Chondrocyte (in vitro differentiated cells): ENCODE results near the gene GREB1. TPM values are rescaled to one million over a fixed set of nuclear protein-coding genes. Genes with fewer than 3 reads are reported as not detected.

Experiments used
- DNase-seq: peaks from one replicate; pipeline ENCODE4 v3.0.0; 2021; ENCODE audit warnings: mixed read lengths, low spot score
- H3K27ac Mint-ChIP-seq: one replicate; pipeline ENCODE4 v1.8.0; 2021; ENCODE audit warnings: mild to moderate bottlenecking, moderate library complexity, mixed read lengths; ENCODE audit not compliant: unreplicated experiment
- H3K27me3 Mint-ChIP-seq: 2 replicates; pipeline ENCODE4 v1.8.0; 2021; ENCODE audit warnings: low read depth, mixed read lengths
- H3K36me3 Mint-ChIP-seq: 2 replicates; pipeline ENCODE4 v1.8.0; 2021; ENCODE audit warnings: low read depth, mixed read lengths
- H3K4me1 Mint-ChIP-seq: 2 replicates; pipeline ENCODE4 v1.8.0; 2021; ENCODE audit warnings: low read depth, mild to moderate bottlenecking, mixed read lengths
- H3K4me3 Mint-ChIP-seq: one replicate; pipeline ENCODE4 v1.8.0; 2021; ENCODE audit warnings: mild to moderate bottlenecking, moderate library complexity, mixed read lengths; ENCODE audit not compliant: unreplicated experiment
- H3K9me3 Mint-ChIP-seq: 2 replicates; pipeline ENCODE4 v1.8.0; 2021; ENCODE audit warnings: low read depth, mixed read lengths
- total RNA-seq: library from RNA; stranded (reverse); gene quantifications from 3 replicates; pipeline ENCODE4 v1.2.1, GENCODE V29; 2021
- TF ChIP-seq, protein P1 (sequence below): fragments of 200-600 bp; sonication (generic); IDR thresholded peaks from 2 replicates; pipeline ENCODE4 v1.5.0; 2021; ENCODE audit warnings: antibody characterized with exemption, mild to moderate bottlenecking, moderate library complexity

The GREB1 gene
- total RNA-seq, 1 donor from 2014 or later: 0.52 TPM

- Mint-ChIP-seq H3K4me3 (no peak overlapping the region), H3K9me3 (no peaks in the 10 kb centered on the region), H3K36me3 (peaks cover 2% of the 10 kb centered on the region), H3K4me1 (peaks cover 13% of the 10 kb centered on the region), H3K27me3 (peaks cover 49% of the 10 kb centered on the region), H3K27ac (no peak overlapping the region)
- no peak for DNase-seq
- TF ChIP-seq, protein P1, sequence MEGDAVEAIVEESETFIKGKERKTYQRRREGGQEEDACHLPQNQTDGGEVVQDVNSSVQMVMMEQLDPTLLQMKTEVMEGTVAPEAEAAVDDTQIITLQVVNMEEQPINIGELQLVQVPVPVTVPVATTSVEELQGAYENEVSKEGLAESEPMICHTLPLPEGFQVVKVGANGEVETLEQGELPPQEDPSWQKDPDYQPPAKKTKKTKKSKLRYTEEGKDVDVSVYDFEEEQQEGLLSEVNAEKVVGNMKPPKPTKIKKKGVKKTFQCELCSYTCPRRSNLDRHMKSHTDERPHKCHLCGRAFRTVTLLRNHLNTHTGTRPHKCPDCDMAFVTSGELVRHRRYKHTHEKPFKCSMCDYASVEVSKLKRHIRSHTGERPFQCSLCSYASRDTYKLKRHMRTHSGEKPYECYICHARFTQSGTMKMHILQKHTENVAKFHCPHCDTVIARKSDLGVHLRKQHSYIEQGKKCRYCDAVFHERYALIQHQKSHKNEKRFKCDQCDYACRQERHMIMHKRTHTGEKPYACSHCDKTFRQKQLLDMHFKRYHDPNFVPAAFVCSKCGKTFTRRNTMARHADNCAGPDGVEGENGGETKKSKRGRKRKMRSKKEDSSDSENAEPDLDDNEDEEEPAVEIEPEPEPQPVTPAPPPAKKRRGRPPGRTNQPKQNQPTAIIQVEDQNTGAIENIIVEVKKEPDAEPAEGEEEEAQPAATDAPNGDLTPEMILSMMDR: no peak
Observed at GRCh38 chr2:11677136-11678055, 143.6 kb downstream of the GREB1 start.

GRCh38 chr2:11678306-11678960 is 144.6 kb downstream of the GREB1 start:
- Mint-ChIP-seq H3K9me3 (no peaks in the 10 kb centered on the region), H3K36me3 (peaks cover 2% of the 10 kb centered on the region), H3K4me1 (peaks cover 13% of the 10 kb centered on the region), H3K27ac (no peak overlapping the region), H3K27me3 (peaks cover 49% of the 10 kb centered on the region), H3K4me3 (no peak overlapping the region)
- DNase-seq: no peak
- TF ChIP-seq, protein P1: no peak

DNA sequence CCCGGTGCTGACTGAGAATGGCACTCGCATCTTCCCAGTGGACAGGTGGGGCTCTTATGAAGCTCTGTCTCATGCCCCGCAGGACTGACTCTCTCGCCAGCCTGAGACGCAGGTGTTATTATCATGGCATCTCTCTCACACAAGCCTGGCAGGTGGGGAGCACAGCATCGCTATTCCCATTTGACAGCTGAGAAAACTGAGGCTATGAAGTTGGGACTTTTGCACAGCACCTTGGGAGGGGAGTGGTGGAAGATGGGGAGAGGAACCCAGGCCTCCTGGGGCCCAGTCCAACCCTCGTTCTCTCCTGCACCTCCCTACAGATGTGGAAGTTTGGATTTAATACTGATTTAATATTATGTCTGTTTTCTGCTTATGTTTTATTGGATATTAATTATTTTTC is 145.2 kb downstream of the GREB1 start:
- H3K4me3 Mint-ChIP-seq: no peak overlapping the region
- peaks cover 2% of the 10 kb centered on the region for H3K36me3 Mint-ChIP-seq
- no peak for DNase-seq
- H3K4me1 Mint-ChIP-seq: peaks cover 13% of the 10 kb centered on the region
- H3K27ac Mint-ChIP-seq: no peak overlapping the region
- peaks cover 49% of the 10 kb centered on the region for H3K27me3 Mint-ChIP-seq
- TF ChIP-seq, protein P1: no peak
- H3K9me3 Mint-ChIP-seq: no peaks in the 10 kb centered on the region

- Mint-ChIP-seq H3K9me3 (no peaks in the 10 kb centered on the region), H3K27me3 (peaks cover 44% of the 10 kb centered on the region), H3K4me3 (no peak overlapping the region), H3K4me1 (peaks cover 16% of the 10 kb centered on the region), H3K27ac (no peak overlapping the region), H3K36me3 (peaks cover 2% of the 10 kb centered on the region)
- TF ChIP-seq, protein P1: no peak
- no peak for DNase-seq
Observed at GRCh38 chr2:11679486-11680181, 145.8 kb downstream of the GREB1 start.
